Stimulated activated CD8-positive, alpha-beta memory T cell treated with anti-CD3 and anti-CD28 coated beads, Interleukin-2, amount 100 ng/mL, for 1 hour (primary cell): ENCODE data around the gene COPS2.
"Not testable (repeated sequence)": the region's sequence is repeated elsewhere in the genome, so short reads cannot be mapped to it uniquely, and the experiment has no call there.

Experiments
- DNase-seq, 2 donors: peaks; one replicate each; pipeline ENCODE4 v3.0.0-alpha.2; 2020; ENCODE audit warnings: low read depth in 2 of 2

Gene COPS2

DNA sequence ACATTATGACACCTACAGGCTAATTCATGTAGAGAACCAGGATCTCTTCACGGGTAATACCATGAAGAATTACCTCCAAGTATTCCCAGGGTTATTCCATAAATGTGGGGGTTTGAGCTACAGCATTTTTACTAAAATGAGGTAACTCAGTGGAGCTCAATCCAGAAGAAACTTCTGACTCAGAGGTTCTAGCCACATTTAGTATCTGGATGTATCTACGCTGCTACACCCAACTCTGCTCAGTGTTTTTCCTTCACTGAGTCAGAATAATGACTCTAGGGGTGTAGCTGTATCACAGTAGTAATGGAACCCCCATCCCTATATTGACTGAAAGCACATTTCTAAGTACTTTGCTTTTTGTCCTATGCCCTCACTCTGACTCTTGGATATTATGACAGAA is 52.4 kb downstream of the COPS2 start:
- DNase-seq = no peak

DNA sequence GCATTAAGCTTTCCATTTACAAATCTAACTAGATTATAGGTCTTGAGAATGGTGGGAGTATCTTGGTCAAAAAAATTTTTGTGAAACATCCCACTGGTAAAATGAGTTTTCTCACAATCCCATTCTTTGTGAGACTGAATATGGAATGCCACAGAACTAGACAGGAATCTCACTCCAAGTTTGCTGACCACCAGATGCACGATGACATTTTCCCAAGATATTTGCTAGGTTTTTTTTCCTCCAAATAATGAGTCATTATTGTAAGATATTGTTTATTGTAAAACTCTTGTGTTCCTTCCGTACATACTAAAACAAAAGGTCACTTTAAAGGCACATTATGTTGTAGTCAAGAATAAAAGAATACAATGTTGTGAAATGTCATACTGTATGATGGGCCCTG is 53.9 kb downstream of the COPS2 start:
- DNase-seq = no peak

DNA sequence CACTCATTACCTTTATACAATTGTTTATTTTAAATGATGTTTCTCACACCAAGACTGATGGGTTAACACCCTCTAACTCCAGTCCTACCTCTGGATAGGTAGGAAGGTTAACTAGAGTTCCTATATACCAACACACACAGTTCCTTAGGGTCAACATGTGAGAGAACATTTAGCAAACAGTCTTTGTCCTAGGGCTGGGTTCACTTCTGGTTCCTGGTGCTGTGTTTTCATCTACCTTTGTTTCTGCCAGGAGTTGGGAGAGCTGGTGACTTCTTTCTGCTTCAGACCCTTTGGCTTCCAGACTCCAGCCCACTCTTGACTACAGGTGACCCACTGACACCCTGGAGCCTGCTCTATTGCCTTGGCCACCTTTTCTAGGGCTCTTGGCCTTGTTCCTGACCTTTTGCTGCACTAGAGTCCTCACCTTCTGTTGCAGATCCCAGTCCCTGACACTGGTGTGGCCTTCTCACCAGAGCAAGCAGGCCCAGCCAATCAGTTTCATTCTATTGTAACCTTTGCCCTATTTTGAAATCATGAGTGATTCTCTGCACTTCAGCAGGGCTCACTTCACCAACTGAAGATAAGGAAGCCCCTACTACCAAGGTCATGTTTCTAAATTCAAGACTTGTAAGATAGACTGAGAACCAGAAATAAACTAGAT is 59.2 kb downstream of the COPS2 start:
- DNase-seq = no peak

DNA sequence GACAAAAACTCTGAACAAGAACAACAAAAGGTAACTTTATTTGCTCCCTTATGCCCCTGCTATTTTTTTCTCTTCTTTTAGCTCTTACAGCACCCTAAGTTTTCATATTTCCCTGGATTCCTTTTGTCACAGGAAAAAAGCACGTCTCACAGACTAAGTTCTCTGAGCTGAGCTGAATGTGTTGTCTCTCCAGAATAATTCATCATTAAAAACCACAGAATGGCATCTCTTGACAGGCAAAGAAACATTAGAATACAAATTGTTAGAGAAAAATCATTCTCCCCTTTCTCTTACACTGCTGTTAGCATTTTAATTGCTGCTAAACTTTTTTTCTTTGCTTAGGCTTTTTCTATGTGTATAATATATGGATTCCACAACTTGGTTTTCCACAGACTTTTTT is 60.5 kb downstream of the COPS2 start:
- DNase-seq = no peak

DNA sequence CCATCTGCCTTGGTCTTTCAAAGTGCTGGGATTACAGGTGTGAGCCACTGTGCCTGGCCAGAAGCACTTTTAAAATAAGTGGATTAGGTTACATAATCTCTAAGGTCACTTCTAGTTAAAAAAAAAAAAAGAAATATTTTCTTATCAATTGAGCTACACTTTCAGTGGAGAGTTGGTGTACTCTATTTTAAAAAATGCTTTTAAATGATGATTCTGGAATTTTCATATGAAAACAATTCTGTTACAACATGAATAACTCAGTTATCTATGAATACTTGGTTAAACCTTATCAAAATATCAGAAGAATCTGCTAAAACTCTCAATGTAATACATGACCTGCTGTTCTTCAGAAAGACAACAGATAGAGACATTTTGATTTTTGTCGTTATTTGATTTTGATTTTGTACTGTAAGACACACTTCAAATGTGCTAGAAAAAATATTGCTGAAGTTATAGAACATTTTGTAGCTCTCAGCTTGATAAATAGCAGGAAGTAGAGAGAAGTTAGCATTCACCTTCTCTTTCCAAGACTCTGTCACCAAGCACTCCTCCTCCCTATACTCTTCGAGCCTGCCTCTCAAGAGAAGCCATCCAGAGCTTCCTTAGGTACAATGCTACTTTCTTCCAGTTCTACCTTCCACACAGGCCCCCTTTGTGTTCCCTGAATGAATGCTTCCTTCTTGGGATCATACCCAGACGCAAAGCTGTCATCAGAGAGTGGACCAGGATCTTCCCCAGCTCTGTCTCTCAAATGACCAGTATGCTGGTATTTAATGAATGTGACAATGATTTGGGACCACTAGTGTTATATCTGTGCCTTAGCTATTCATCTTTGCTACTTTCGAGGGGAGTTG is 61.9 kb downstream of the COPS2 start:
- no peak for DNase-seq

DNA sequence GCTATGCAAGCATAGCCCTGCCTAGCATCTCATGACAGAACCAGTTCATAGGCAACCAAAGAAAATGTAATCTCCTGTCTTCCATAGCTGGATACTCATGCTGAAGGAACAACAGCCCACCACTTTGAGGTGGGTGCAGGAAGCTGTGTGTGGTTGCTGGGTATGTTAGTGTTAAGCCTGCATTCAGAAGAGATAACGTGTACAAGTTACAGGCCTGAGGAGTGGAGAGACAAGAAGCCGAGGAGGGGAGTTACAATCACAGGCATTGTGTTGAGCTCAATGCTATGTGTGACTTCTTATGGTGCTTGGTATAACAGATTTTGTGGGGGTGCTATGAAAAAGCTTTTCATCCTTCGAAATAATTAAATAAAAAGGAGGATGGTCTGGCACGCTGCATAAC is 66.4 kb downstream of the COPS2 start:
- no peak for DNase-seq

DNA sequence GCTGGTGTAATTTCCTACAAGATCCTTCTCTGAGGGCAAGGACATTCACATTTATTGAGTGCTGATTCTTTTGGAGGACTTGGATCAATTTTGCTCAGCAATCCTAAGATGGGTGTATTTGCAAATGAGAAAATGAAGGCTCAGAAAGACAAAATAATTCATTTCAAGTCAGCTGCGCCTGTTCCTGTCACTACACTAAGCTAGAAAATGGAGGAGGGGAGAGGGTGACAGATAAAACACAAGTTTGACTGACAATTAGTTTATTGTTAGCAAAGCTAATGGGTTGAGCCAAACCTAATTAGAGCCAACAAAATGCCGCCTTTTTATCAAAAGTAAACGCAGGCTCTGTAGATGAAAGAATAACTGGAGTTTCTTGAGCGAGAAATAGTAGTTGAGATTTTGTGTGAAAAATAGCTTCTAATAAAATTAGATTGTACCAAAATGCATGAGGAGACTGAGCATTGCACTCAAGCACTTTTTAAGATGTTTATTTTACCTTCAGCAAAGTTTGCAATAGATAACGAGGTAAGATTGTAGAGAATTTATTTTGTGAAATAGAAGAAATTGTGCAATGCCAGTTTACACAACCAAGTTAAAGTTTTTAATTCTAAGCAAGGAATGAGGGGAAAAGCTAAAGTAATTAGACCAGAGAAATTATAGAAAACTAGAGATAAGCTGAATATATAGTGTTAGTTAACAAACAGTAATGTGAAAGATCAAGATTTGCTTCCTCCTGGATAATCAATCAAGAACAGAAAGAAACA is 69.5 kb downstream of the COPS2 start:
- DNase-seq = no peak

DNA sequence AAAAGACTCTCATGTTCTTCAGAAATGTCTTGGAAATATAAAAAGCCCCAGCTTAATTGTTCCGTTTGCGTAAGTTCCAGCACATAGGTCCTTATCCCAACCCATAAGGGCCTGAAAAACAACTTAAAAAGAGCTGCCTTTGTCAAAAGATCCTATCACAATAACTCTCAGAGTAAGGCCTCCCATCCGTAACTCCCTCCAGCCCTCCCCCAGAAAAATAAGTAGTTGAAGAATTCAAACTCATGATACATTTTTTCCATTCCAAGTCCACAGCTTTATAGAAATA is 71.2 kb downstream of the COPS2 start:
- DNase-seq = no peak

DNA sequence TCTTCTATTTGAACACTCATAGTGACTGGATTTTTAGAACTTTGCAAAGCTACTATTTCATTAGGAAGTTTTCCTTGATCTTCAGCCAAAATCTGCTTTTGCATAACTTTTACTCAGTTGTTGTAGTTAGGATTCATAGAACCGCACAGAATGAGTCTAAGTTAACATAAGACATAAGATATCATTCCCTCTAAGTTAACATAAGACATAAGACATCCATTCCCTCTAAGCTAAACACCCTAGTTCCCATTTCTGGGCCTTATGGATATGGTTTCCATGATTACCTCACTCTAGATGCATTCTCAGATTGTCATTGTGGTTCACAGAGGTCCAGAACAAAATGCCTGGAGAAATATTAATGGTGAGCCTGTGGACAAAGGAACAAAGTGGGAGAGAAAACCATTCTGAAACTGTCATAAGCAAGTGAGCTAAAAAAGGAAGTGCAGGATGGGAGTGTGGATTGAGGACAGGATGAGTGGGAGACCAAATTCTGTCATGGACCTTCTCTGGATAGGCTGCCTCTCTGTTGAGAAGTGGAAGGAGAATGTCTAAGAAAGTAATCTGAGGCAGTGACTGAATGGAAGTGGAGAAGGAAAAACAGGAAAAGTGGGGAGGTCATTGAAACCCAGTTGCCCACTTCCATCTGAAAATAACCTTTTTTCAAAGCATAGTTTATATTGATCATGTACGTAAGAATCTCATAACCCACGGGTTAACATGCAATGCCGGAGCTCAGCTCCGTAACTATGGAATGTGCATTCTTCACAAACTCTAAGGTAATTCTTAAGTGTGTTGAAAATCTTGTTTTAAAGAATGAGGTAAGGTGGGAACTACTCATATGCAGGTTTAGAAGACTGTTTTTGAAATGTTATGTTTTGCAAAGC is 71.8 kb downstream of the COPS2 start:
- no peak for DNase-seq

DNA sequence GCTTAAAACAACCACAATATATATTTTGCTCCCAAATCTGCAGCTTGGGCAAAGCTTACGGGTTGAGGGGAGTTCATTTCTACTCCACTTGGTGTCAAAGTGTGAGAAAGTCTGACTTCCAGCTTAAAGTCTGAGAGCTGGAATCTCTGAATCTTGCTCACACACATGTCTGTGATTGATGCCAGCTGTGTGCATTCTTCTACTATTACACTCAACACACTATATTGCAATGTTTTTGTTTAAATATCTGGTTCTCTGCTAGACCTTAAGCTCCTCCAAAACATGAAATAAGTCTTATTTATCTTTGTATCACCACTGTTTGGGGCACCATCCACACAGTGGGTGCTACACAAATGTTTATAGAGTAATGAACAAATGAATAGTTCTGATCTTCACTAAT is 72.4 kb downstream of the COPS2 start:
- no peak for DNase-seq

DNA sequence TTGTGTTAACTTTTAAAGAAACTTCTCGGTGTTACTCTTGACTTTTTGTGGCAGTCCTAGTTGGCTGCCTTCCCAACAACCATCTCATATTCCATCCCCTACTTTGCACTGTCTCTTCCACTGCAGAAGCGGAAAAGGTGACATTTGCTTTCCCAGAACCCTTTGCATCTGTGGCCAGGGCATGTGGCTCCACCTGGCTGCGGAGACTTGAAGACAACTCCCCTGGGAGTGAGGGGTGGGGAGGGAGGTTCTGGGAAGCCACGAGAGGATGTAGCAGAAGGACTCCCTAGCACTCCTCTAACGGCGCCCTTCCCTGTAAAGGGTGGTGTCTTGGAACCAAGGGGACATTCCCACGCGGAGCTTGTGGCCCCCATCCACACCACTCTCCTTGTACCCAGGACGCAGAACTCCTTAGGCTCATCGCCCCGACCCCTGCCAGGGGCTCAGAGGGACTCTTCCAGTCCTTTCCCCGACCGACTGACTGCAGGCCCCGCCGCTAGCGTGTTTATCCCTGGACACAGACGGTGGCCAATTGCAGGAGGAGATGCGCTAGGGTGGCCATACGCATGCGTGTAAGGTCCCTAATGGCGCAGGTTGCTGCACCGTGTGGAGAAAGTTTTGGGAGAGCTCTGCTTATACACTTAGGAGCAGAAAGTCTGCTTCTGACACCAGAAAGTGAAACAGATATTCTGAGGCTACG is 75.9 kb downstream of the COPS2 start:
- no peak for DNase-seq

DNA sequence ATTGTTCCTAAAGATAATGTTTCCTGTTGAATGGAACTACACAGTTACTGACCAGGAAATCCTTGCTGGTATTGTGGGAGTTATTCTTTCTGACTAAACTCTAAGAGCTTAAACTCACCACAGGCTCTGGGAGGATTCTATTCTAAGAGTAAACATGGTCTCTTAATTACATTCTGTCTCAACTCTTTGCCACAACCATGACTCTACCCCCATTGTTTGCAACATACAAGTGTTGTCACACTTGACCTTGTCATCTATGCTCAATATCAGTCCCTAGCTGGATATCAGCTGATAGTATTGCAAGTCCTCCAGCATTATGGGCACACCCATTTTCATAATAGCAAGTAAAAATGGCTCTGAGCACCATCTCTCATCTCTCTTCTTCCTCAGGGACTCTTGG is 79.5 kb downstream of the COPS2 start:
- no peak for DNase-seq

DNA sequence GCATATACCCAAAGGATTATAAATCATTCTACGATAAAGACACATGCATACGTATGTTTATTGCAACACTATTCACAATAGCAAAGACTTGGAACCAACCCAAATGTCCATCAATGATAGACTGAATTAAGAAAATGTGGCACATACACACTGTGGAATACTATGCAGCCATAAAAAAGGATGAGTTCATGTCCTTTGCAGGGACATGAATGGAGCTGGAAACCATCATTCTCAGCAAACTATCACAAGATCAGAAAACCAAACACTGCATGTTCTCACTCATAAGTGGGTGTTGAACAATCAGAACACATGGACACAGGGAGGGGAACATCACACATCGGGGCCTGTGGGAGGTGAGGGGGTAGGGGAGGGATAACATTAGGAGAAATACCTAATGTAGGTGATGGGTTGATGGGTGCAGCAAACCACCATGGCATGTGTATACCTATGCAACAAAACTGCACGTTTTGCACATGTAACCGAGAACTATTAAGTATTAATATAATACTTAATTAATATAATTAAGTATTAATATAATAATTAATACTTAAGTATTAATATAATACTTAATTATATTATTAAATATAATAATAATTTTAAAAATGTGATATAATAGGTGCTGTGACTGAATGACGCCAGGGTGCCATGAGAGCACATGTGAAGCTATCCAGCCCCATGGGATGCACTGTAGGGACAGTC is 80.7 kb downstream of the COPS2 start:
- DNase-seq = not testable (repeated sequence)
